DND-41 (cell line): Measurements from ENCODE around the gene PITPNM1.
"Not testable (repeated sequence)": the region's sequence is repeated elsewhere in the genome, so short reads cannot be mapped to it uniquely, and the experiment has no call there.

Experiments used
- ATAC-seq: fragments of 200-7000 bp; cut with Tn5 transposase; 3 replicates; pipeline ENCODE4 v1.9.1; 2021; ENCODE audit warnings: low read depth; ENCODE audit not compliant: insufficient read depth
- DNase-seq: peaks from one replicate; pipeline ENCODE4 v3.0.0-alpha.2; 2020
- H2AFZ ChIP-seq: 2 replicates; pipeline ENCODE4 v1.6.0; 2012; ENCODE audit warnings: low read depth, low read length
- H3K27ac ChIP-seq: 2 replicates; pipeline ENCODE4 v1.5.1; 2012; ENCODE audit warnings: low read length, inconsistent platforms
- H3K27me3 ChIP-seq: fragments of 200-600 bp; sonication (generic); 2 replicates; pipeline ENCODE4 v1.6.0; 2012; ENCODE audit warnings: low read length, mild to moderate bottlenecking, inconsistent platforms; ENCODE audit not compliant: insufficient read depth, poor library complexity
- H3K36me3 ChIP-seq: 2 replicates; pipeline ENCODE4 v1.5.1; 2012; ENCODE audit warnings: low read length, inconsistent platforms; ENCODE audit not compliant: insufficient read depth
- H3K4me1 ChIP-seq: 2 replicates; pipeline ENCODE4 v1.5.1; 2012; ENCODE audit warnings: mild to moderate bottlenecking, low read length; ENCODE audit not compliant: insufficient read depth
- H3K4me2 ChIP-seq: 2 replicates; pipeline ENCODE4 v1.6.0; 2012; ENCODE audit warnings: mild to moderate bottlenecking, moderate library complexity, low read length, inconsistent platforms; ENCODE audit not compliant: insufficient read depth
- H3K4me3 ChIP-seq, 2 experiments: fragments of 200-600 bp in 1 of 2; shearing (Covaris generic) in 1 of 2; 2 replicates each; pipeline ENCODE4 v1.5.1; 2012 to 2016; ENCODE audit warnings: inconsistent platforms in 2 of 2, low read length in 2 of 2, mild to moderate bottlenecking in 2 of 2, low read depth in 1 of 2, moderate library complexity in 1 of 2
- H3K79me2 ChIP-seq: 2 replicates; pipeline ENCODE4 v1.6.0; 2012; ENCODE audit warnings: low read length, inconsistent platforms; ENCODE audit not compliant: insufficient read depth
- H3K9ac ChIP-seq: 2 replicates; pipeline ENCODE4 v1.6.0; 2012; ENCODE audit warnings: low read depth, mild to moderate bottlenecking, inconsistent platforms, low read length, moderate library complexity
- H3K9me3 ChIP-seq: 2 replicates; pipeline ENCODE4 v1.5.1; 2012; ENCODE audit warnings: low read length, moderate library complexity, mild to moderate bottlenecking, inconsistent platforms; ENCODE audit not compliant: insufficient read depth, severe bottlenecking
- H4K20me1 ChIP-seq: 2 replicates; pipeline ENCODE4 v1.6.0; 2012; ENCODE audit warnings: low read length; ENCODE audit not compliant: insufficient read depth
- CTCF ChIP-seq: IDR thresholded peaks from 2 replicates; pipeline ENCODE4 v1.5.1; 2012; ENCODE audit warnings: borderline replicate concordance, low read length, moderate library complexity, mild to moderate bottlenecking; ENCODE audit not compliant: poor library complexity, severe bottlenecking; ENCODE audit errors: extremely low read depth
- EZH2 ChIP-seq: IDR thresholded peaks from 3 replicates; pipeline ENCODE4 v1.6.1; 2012; ENCODE audit warnings: borderline replicate concordance, low read depth, mild to moderate bottlenecking, moderate library complexity, low read length, inconsistent platforms; ENCODE audit not compliant: severe bottlenecking

The PITPNM1 gene

GRCh38 chr11:67519726-67520125, 14.6 kb upstream of the PITPNM1 start:
- DNase-seq (no peak), ATAC-seq (no peak)
- H3K4me2 ChIP-seq: no peak overlapping the region
- H3K4me1 ChIP-seq: no peaks in the 10 kb centered on the region
- no peak overlapping the region for H3K4me3 ChIP-seq
- H3K79me2 ChIP-seq: no peaks in the 10 kb centered on the region
- TF ChIP-seq EZH2 (no peak), CTCF (no peak)
- H3K36me3 ChIP-seq: no peaks in the 10 kb centered on the region
- H3K9ac ChIP-seq: no peak overlapping the region
- no peak overlapping the region for H2AFZ ChIP-seq
- H3K9me3 ChIP-seq: no peaks in the 10 kb centered on the region
- H4K20me1 ChIP-seq: no peaks in the 10 kb centered on the region
- H3K27ac ChIP-seq: no peak overlapping the region
- H3K27me3 ChIP-seq: no peaks in the 10 kb centered on the region

GRCh38 chr11:67517784-67518552, 12.8 kb upstream of the PITPNM1 start:
- DNase-seq: no peak
- Histone ChIP-seq H3K27ac (no peak overlapping the region), H3K36me3 (no peaks in the 10 kb centered on the region), H3K4me3 (no peak overlapping the region), H3K9ac (no peak overlapping the region), H3K9me3 (no peaks in the 10 kb centered on the region), H3K27me3 (no peaks in the 10 kb centered on the region), H3K4me2 (no peak overlapping the region), H3K79me2 (no peaks in the 10 kb centered on the region), H3K4me1 (no peaks in the 10 kb centered on the region), H2AFZ (no peak overlapping the region), H4K20me1 (no peaks in the 10 kb centered on the region)
- no peak for ATAC-seq
- TF ChIP-seq EZH2: no peak

DNA sequence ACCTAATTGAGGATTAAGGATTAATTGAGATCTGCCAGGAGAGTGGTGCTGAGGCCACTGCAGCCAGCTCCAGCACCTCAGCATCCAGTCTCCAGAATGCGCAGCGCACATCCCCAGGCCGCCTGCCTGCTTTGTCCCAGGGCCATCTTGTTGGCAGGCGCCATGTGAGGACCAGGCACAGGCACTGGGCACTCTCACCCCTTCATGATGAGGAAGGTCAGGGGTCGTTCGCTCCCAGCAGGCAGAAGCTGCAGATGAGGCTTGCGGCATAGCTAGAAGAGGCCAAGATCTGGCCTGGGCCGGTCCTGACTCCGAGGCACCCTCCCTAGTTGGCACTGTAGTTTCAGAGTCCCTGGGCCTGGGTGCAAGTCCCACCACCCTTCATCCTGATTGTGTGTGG, 11.6 kb upstream of the PITPNM1 start:
- H3K36me3 ChIP-seq: no peaks in the 10 kb centered on the region
- no peaks in the 10 kb centered on the region for H3K27me3 ChIP-seq
- H3K79me2 ChIP-seq: no peaks in the 10 kb centered on the region
- H3K9me3 ChIP-seq: no peaks in the 10 kb centered on the region
- no peak overlapping the region for H2AFZ ChIP-seq
- no peak overlapping the region for H3K9ac ChIP-seq
- ATAC-seq: no peak
- no peak overlapping the region for H3K4me2 ChIP-seq
- TF ChIP-seq EZH2: no peak
- no peak for TF ChIP-seq CTCF
- no peak for DNase-seq
- H3K4me3 ChIP-seq: no peak overlapping the region
- H3K4me1 ChIP-seq: no peaks in the 10 kb centered on the region
- no peaks in the 10 kb centered on the region for H4K20me1 ChIP-seq
- H3K27ac ChIP-seq: no peak overlapping the region

GRCh38 chr11:67514116-67514515, 9.0 kb upstream of the PITPNM1 start:
- DNase-seq: no peak
- no peak overlapping the region for H3K4me2 ChIP-seq
- H3K27ac ChIP-seq: no peak overlapping the region
- H3K79me2 ChIP-seq: no peaks in the 10 kb centered on the region
- H3K36me3 ChIP-seq: no peaks in the 10 kb centered on the region
- no peaks in the 10 kb centered on the region for H3K27me3 ChIP-seq
- H3K9ac ChIP-seq: no peak overlapping the region
- no peak overlapping the region for H2AFZ ChIP-seq
- H3K9me3 ChIP-seq: no peaks in the 10 kb centered on the region
- H4K20me1 ChIP-seq: no peaks in the 10 kb centered on the region
- H3K4me3 ChIP-seq: no peak overlapping the region
- ATAC-seq: no peak
- no peak for TF ChIP-seq CTCF
- peaks cover 2% of the 10 kb centered on the region for H3K4me1 ChIP-seq

GRCh38 chr11:67511558-67511957, 6.4 kb upstream of the PITPNM1 start:
- not testable (repeated sequence) for H3K27me3 ChIP-seq, ATAC-seq, H3K27ac ChIP-seq, H3K4me2 ChIP-seq, H3K4me3 ChIP-seq, H2AFZ ChIP-seq, H3K9ac ChIP-seq, DNase-seq, H3K9me3 ChIP-seq
- H4K20me1 ChIP-seq: peaks cover 12% of the 10 kb centered on the region
- H3K79me2 ChIP-seq: peaks cover 15% of the 10 kb centered on the region
- H3K36me3 ChIP-seq: peaks cover 12% of the 10 kb centered on the region
- H3K4me1 ChIP-seq: peaks cover 21% of the 10 kb centered on the region
